Fibroblast of mammary gland (primary cell): ENCODE measurements around the gene TEKT1.

Experiments used
- DNase-seq: peaks from one replicate; pipeline ENCODE4 v3.0.0-alpha.2; 2010; ENCODE audit warnings: low read depth
- H3K4me3 ChIP-seq: 2 replicates; pipeline ENCODE4 v1.5.1; 2011; ENCODE audit warnings: low read depth, mild to moderate bottlenecking, low read length, moderate library complexity; ENCODE audit not compliant: control insufficient read depth
- TF ChIP-seq, protein P1 (sequence below): conservative IDR thresholded peaks from 2 replicates; pipeline ENCODE4 v1.5.1; 2011; ENCODE audit warnings: low read depth, low read length, inconsistent platforms; ENCODE audit not compliant: control insufficient read depth, insufficient read depth

Gene TEKT1

GRCh38 chr17:6749519-6749918 is 82.0 kb downstream of the TEKT1 start:
- DNase-seq: peak; percentile 32
- TF ChIP-seq, protein P1, sequence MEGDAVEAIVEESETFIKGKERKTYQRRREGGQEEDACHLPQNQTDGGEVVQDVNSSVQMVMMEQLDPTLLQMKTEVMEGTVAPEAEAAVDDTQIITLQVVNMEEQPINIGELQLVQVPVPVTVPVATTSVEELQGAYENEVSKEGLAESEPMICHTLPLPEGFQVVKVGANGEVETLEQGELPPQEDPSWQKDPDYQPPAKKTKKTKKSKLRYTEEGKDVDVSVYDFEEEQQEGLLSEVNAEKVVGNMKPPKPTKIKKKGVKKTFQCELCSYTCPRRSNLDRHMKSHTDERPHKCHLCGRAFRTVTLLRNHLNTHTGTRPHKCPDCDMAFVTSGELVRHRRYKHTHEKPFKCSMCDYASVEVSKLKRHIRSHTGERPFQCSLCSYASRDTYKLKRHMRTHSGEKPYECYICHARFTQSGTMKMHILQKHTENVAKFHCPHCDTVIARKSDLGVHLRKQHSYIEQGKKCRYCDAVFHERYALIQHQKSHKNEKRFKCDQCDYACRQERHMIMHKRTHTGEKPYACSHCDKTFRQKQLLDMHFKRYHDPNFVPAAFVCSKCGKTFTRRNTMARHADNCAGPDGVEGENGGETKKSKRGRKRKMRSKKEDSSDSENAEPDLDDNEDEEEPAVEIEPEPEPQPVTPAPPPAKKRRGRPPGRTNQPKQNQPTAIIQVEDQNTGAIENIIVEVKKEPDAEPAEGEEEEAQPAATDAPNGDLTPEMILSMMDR: peak; percentile 17
- H3K4me3 ChIP-seq: no peak overlapping the region

- H3K4me3 ChIP-seq: no peak overlapping the region
- DNase-seq: no peak
- TF ChIP-seq, protein P1: no peak
Observed at GRCh38 chr17:6748617-6749016, 82.9 kb downstream of the TEKT1 start.
